Neural cell (in vitro differentiated cells): Measurements from ENCODE around the gene PANK4. TPM values are rescaled to one million over a fixed set of nuclear protein-coding genes. Genes with fewer than 3 reads are reported as not detected.

Experiments
- H2AFZ ChIP-seq: fragments of 200-600, 300-800 bp; sonication (generic), shearing (Covaris generic); 2 replicates; pipeline ENCODE4 v1.6.0; 2014; ENCODE audit warnings: low read depth, mild to moderate bottlenecking, antibody characterized with exemption, low read length, moderate library complexity
- H3F3A ChIP-seq: fragments of 200-600 bp; shearing (Covaris generic); 2 replicates; pipeline ENCODE4 v1.6.1; 2016; ENCODE audit warnings: mild to moderate bottlenecking, moderate library complexity, mixed read lengths, antibody characterized with exemption, low read length; ENCODE audit not compliant: insufficient read depth, poor library complexity, severe bottlenecking
- H3K27ac ChIP-seq: fragments of 200-600, 300-800 bp; sonication (generic), shearing (Covaris generic); 2 replicates; pipeline ENCODE4 v1.5.1; 2014; ENCODE audit warnings: mild to moderate bottlenecking, low read length, moderate library complexity
- H3K27me3 ChIP-seq: fragments of 300-800, 200-600 bp; sonication (generic), shearing (Covaris generic); 2 replicates; pipeline ENCODE4 v1.6.0; 2014; ENCODE audit warnings: mild to moderate bottlenecking, low read depth, low read length, moderate library complexity; ENCODE audit not compliant: insufficient read depth
- H3K36me3 ChIP-seq: fragments of 300-800, 200-600 bp; sonication (generic), shearing (Covaris generic); 2 replicates; pipeline ENCODE4 v1.5.1; 2014; ENCODE audit warnings: mild to moderate bottlenecking, antibody characterized with exemption, low read length, moderate library complexity; ENCODE audit not compliant: insufficient read depth
- H3K4me2 ChIP-seq: fragments of 300-800, 200-600 bp; sonication (generic), shearing (Covaris generic); 2 replicates; pipeline ENCODE4 v1.6.0; 2014; ENCODE audit warnings: mild to moderate bottlenecking, low read length
- H3K4me3 ChIP-seq: fragments of 300-800, 200-600 bp; sonication (generic), shearing (Covaris generic); 2 replicates; pipeline ENCODE4 v1.5.1; 2014; ENCODE audit warnings: mild to moderate bottlenecking, low read length, moderate library complexity
- H3K79me2 ChIP-seq: fragments of 200-600 bp; shearing (Covaris generic); replicated peaks from 2 replicates; pipeline ENCODE4 v1.6.0; 2014; ENCODE audit warnings: mild to moderate bottlenecking, low read length, moderate library complexity; ENCODE audit not compliant: insufficient read depth
- H3K9ac ChIP-seq: fragments of 300-800, 200-600 bp; sonication (generic), shearing (Covaris generic); 2 replicates; pipeline ENCODE4 v1.6.1; 2016; ENCODE audit warnings: mild to moderate bottlenecking, low read length, mixed read lengths
- H3K9me2 ChIP-seq: fragments of 200-600 bp; shearing (Covaris generic); 2 replicates; pipeline ENCODE4 v1.6.1; 2016; ENCODE audit warnings: mild to moderate bottlenecking, low read length, mixed read lengths; ENCODE audit not compliant: insufficient read depth
- H3K9me3 ChIP-seq: fragments of 200-600, 300-800 bp; sonication (generic), shearing (Covaris generic); 2 replicates; pipeline ENCODE4 v1.6.1; 2016; ENCODE audit warnings: mild to moderate bottlenecking, mixed run types, low read length, moderate library complexity, mixed read lengths
- H4K20me1 ChIP-seq: fragments of 200-600 bp; shearing (Covaris generic); 2 replicates; pipeline ENCODE4 v1.6.1; 2016; ENCODE audit warnings: mild to moderate bottlenecking, mixed run types; ENCODE audit not compliant: insufficient read depth
- EP300 ChIP-seq: fragments of 450-650 bp; conservative IDR thresholded peaks from 2 replicates; pipeline ENCODE4 v1.6.1; 2014; ENCODE audit warnings: antibody characterized with exemption, mild to moderate bottlenecking, moderate library complexity; ENCODE audit not compliant: poor library complexity, severe bottlenecking
- EZH2 ChIP-seq: fragments of 200-600, 300-800 bp; shearing (Covaris generic), sonication (generic); IDR thresholded peaks from 2 replicates; pipeline ENCODE4 v1.6.1; 2014; ENCODE audit warnings: antibody characterized with exemption, low read length, borderline replicate concordance, mild to moderate bottlenecking; ENCODE audit not compliant: insufficient read depth, poor library complexity, severe bottlenecking
- MXI1 ChIP-seq: fragments of 450-650 bp; conservative IDR thresholded peaks from 2 replicates; pipeline ENCODE4 v1.6.1; 2014; ENCODE audit warnings: antibody characterized with exemption, mild to moderate bottlenecking; ENCODE audit not compliant: poor library complexity, severe bottlenecking
- POLR2AphosphoS5 ChIP-seq: IDR thresholded peaks from 2 replicates; pipeline ENCODE4 v1.6.1; 2012
- RAD21 ChIP-seq: fragments of 450-650 bp; conservative IDR thresholded peaks from 2 replicates; pipeline ENCODE4 v1.6.1; 2014; ENCODE audit warnings: antibody characterized with exemption, mild to moderate bottlenecking, moderate library complexity
- SMC3 ChIP-seq: fragments of 450-650 bp; conservative IDR thresholded peaks from 2 replicates; pipeline ENCODE4 v1.6.1; 2014; ENCODE audit warnings: antibody characterized with exemption, mild to moderate bottlenecking, moderate library complexity; ENCODE audit not compliant: poor library complexity
- TAF1 ChIP-seq: IDR thresholded peaks from 2 replicates; pipeline ENCODE4 v1.6.1; 2012; ENCODE audit warnings: low read depth
- polyA plus RNA-seq: library from polyadenylated mRNA; depleted of rRNA; stranded (reverse); fragments of >200 nt; gene quantifications from 2 replicates; pipeline ENCODE4 v1.2.3, GENCODE V29; 2014
- TF ChIP-seq, protein P1 (sequence below): IDR thresholded peaks from 2 replicates; pipeline ENCODE4 v1.6.1; 2012; ENCODE audit warnings: borderline replicate concordance
- TF ChIP-seq, protein P2 (sequence below): fragments of 450-650 bp; IDR thresholded peaks from 2 replicates; pipeline ENCODE4 v1.5.1; 2014; ENCODE audit warnings: antibody characterized with exemption, mild to moderate bottlenecking, moderate library complexity; ENCODE audit not compliant: poor library complexity, severe bottlenecking

PANK4 gene
- polyA plus RNA-seq, 1 donor from 2014 or later: 37.9 TPM

DNA sequence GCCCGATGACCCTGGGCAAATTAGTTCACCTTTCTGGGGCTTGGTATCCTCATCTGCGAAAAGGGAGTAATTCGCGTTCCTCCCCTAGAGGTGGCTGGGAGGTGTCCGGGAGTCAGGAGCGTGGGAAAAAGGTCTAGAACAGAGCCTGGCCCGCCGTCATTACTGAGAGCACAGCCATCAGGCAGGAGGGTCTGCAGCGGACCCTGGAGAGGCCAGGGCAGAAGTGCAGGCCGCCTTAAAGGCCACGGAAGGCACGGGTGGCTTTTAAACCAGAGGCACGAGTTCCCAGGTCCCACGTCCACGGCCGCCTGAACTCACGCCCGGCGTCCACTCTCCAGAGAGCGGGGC lies 850 bp downstream of the PANK4 start:
- no peaks in the 10 kb centered on the region for H3K9me2 ChIP-seq
- no peak for TF ChIP-seq MXI1
- TF ChIP-seq EP300: no peak
- TF ChIP-seq POLR2AphosphoS5: no peak
- no peak for TF ChIP-seq EZH2
- TF ChIP-seq, protein P1, sequence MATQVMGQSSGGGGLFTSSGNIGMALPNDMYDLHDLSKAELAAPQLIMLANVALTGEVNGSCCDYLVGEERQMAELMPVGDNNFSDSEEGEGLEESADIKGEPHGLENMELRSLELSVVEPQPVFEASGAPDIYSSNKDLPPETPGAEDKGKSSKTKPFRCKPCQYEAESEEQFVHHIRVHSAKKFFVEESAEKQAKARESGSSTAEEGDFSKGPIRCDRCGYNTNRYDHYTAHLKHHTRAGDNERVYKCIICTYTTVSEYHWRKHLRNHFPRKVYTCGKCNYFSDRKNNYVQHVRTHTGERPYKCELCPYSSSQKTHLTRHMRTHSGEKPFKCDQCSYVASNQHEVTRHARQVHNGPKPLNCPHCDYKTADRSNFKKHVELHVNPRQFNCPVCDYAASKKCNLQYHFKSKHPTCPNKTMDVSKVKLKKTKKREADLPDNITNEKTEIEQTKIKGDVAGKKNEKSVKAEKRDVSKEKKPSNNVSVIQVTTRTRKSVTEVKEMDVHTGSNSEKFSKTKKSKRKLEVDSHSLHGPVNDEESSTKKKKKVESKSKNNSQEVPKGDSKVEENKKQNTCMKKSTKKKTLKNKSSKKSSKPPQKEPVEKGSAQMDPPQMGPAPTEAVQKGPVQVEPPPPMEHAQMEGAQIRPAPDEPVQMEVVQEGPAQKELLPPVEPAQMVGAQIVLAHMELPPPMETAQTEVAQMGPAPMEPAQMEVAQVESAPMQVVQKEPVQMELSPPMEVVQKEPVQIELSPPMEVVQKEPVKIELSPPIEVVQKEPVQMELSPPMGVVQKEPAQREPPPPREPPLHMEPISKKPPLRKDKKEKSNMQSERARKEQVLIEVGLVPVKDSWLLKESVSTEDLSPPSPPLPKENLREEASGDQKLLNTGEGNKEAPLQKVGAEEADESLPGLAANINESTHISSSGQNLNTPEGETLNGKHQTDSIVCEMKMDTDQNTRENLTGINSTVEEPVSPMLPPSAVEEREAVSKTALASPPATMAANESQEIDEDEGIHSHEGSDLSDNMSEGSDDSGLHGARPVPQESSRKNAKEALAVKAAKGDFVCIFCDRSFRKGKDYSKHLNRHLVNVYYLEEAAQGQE: no peak
- no peak for TF ChIP-seq RAD21
- TF ChIP-seq, protein P2, sequence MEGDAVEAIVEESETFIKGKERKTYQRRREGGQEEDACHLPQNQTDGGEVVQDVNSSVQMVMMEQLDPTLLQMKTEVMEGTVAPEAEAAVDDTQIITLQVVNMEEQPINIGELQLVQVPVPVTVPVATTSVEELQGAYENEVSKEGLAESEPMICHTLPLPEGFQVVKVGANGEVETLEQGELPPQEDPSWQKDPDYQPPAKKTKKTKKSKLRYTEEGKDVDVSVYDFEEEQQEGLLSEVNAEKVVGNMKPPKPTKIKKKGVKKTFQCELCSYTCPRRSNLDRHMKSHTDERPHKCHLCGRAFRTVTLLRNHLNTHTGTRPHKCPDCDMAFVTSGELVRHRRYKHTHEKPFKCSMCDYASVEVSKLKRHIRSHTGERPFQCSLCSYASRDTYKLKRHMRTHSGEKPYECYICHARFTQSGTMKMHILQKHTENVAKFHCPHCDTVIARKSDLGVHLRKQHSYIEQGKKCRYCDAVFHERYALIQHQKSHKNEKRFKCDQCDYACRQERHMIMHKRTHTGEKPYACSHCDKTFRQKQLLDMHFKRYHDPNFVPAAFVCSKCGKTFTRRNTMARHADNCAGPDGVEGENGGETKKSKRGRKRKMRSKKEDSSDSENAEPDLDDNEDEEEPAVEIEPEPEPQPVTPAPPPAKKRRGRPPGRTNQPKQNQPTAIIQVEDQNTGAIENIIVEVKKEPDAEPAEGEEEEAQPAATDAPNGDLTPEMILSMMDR: no peak
- TF ChIP-seq SMC3: no peak
- no peak for TF ChIP-seq TAF1
- H4K20me1 ChIP-seq: peaks cover 10% of the 10 kb centered on the region
- H2AFZ ChIP-seq: no peak overlapping the region
- no peaks in the 10 kb centered on the region for H3K27me3 ChIP-seq
- H3K79me2 ChIP-seq: peaks cover 44% of the 10 kb centered on the region
- H3K9me3 ChIP-seq: no peaks in the 10 kb centered on the region
- H3K9ac ChIP-seq: peak overlapping the region; percentile 79
- no peaks in the 10 kb centered on the region for H3F3A ChIP-seq
- peak overlapping the region; percentile 84 for H3K4me2 ChIP-seq
- no peaks in the 10 kb centered on the region for H3K36me3 ChIP-seq
- peak overlapping the region; percentile 44 for H3K27ac ChIP-seq
- H3K4me3 ChIP-seq: peak overlapping the region; percentile 89

DNA sequence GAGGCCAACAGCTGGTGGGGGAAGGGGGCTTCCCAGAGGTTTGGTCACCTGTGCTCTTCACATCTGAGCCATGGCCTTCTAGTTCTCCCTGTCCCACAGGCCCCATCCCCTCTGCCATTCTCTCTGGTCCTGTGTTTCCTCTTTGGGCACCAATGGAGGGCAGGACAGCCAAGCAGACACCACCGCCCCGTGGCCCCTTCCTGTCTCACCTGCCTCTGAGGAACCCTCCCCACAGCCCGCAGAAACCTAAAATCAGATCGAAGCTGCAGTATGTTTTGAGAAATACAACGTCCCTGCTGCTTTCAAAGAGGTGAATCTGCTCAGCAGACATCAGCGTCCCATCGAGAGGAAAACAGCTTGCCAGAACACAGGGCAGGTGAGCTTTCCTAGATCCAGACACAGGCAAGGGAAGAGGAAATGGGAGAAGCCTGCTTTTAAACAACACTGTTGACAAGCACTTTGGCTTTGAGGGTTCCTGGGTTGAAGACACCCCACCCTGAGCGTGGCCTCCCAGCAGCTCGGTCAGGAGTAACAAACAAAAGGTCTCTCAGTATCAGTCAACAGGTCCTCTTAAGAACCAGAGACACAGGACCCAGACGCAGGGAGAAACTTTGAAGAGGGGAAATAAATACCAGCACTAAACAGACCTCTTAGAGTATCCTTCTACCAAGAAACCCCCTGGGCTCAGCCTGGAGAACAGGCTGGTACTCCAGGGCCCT lies 2.3 kb downstream of the PANK4 start:
- no peaks in the 10 kb centered on the region for H3K27me3 ChIP-seq
- H3K4me3 ChIP-seq: peak overlapping the region; percentile 89
- H3K9me2 ChIP-seq: no peaks in the 10 kb centered on the region
- TF ChIP-seq EP300: no peak
- no peak for TF ChIP-seq SMC3
- TF ChIP-seq POLR2AphosphoS5: no peak
- no peak for TF ChIP-seq TAF1
- no peak for TF ChIP-seq EZH2
- no peak for TF ChIP-seq MXI1
- no peak for TF ChIP-seq RAD21
- TF ChIP-seq, protein P2: no peak
- TF ChIP-seq, protein P1: no peak
- H3K27ac ChIP-seq: no peak overlapping the region
- H3K36me3 ChIP-seq: no peaks in the 10 kb centered on the region
- no peaks in the 10 kb centered on the region for H3F3A ChIP-seq
- H3K9ac ChIP-seq: no peak overlapping the region
- H4K20me1 ChIP-seq: peaks cover 10% of the 10 kb centered on the region
- H3K9me3 ChIP-seq: no peaks in the 10 kb centered on the region
- peaks cover 44% of the 10 kb centered on the region for H3K79me2 ChIP-seq
- no peak overlapping the region for H2AFZ ChIP-seq
- no peak overlapping the region for H3K4me2 ChIP-seq
